ENCODE measurements around the gene FXR2.

Gene FXR2

GRCh38 chr17:7587420-7588151 lies 27.1 kb downstream of the FXR2 start:
- no peak for DNase-seq

DNA sequence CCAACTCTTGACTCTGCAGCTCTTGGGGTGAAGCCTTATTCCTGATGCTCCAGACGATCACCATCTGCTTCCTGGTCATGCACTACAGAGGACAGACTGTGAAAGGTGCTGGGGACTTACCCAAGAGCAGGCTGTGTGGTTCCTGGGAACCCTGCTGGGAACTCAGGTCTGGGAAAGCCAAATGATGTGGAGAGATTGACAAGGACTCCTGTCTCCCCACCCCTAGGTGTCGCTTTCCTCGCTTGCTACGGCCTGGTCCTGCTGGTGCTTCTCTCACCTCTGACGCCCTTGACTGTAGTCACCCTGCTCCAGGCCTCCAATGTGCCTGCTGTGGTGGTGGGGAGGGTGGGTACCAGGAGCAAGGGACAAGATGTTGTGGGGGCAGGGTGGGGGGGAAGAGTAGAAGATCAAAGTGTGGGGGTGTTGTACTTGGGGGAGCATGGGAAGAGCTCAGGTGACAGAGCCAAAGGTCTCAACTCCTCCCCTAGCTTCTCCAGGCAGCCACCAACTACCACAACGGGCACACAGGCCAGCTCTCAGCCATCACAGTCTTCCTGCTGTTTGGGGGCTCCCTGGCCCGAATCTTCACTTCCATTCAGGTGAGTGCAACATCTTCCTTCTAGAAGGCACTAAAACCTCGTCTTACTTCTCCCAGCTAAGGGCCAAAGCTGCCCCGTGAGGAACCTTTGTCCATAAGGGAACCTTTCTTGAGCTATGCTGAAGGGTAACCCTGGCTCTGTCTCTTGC lies 27.9 kb downstream of the FXR2 start:
- DNase-seq: no peak

GRCh38 chr17:7583253-7584109 lies 31.2 kb downstream of the FXR2 start, which contains the start of gene MPDU1:
TSS of gene MPDU1 (plus strand) at chr17:7583852. CDS start at chr17:7583863, 11 bp downstream.
- peak; percentile 98 for DNase-seq

GRCh38 chr17:7582396-7583252 lies 32.1 kb downstream of the FXR2 start:
- no peak for DNase-seq

GRCh38 chr17:7580604-7581575 lies 33.8 kb downstream of the FXR2 start:
- DNase-seq: no peak

- DNase-seq: no peak
Observed at GRCh38 chr17:7579834-7580603, 34.7 kb downstream of the FXR2 start.

DNA sequence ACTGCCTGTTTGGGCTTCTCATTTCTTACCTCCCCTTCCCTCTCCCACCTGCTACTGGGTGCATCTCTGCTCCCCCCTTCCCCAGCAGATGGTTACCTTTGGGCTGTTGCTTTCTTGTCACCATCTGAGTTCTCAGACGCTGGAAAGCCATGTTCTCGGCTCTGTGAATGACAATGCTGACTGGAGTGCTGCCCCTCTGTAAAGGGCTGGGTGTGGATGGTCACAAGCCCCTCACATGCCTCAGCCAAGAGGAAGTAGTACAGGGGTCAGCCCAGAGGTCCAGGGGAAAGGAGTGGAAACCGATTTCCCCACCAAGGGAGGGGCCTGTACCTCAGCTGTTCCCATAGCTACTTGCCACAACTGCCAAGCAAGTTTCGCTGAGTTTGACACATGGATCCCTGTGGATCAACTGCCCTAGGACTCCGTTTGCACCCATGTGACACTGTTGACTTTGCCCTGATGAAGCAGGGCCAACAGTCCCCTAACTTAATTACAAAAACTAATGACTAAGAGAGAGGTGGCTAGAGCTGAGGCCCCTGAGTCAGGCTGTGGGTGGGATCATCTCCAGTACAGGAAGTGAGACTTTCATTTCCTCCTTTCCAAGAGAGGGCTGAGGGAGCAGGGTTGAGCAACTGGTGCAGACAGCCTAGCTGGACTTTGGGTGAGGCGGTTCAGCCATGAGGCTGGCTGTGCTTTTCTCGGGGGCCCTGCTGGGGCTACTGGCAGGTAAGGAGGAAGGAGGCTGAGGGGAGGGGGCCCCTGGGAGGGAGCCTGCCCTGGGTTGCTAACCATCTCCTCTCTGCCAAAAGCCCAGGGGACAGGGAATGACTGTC lies 35.5 kb downstream of the FXR2 start, which contains the start of gene CD68:
Gene CD68 (plus strand): TSS at position 638 of the 833 bp plus-strand sequence. CDS start 40 bp downstream, at position 678.
- DNase-seq: peak; percentile 90

- no peak for DNase-seq
Observed at GRCh38 chr17:7577327-7578199, 37.1 kb downstream of the FXR2 start.

DNA sequence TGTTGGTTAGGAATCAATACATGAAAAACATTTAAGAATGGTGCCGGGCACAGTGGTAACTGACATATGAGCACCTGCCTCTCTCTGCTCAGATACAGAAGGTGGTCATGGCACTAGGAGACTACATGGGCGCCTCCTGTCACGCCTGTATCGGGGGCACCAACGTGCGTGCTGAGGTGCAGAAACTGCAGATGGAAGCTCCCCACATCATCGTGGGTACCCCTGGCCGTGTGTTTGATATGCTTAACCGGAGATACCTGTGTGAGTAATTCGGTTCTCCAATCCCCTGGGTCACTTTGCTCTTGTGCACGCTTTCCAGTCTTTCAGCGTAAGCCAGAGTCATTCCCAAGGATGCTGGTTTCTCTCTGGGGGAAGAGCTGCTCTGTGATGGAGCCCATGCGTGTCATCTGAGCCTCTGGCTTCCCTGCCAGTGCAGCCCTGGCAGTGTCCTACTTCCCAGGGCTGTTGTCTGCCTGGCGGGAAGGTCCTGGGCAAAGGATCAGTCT lies 38.2 kb downstream of the FXR2 start:
- no peak for DNase-seq

DNA sequence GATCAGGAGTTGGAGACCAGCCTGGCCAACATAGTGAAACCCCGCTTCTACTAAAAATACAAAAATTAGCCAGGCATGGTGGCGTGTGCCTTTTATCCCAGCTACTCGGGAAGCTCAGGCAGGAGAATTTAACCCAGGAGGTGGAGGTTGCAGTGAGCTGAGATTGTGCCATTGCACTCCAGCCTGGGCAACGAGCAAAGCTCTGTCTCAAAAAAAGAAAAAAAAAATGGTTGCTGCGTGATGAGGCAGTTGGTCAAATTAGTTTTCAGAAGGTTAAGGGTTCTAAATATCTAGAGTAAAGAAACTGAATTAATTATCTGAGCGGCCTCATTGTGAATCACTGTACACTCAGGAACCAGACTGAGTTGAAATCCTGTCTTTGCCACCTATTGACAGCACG lies 38.7 kb downstream of the FXR2 start:
- no peak for DNase-seq

- DNase-seq: no peak
Observed at GRCh38 chr17:7575481-7575883, 39.2 kb downstream of the FXR2 start.

- DNase-seq: no peak
Observed at GRCh38 chr17:7574176-7574953, 40.3 kb downstream of the FXR2 start.

DNA sequence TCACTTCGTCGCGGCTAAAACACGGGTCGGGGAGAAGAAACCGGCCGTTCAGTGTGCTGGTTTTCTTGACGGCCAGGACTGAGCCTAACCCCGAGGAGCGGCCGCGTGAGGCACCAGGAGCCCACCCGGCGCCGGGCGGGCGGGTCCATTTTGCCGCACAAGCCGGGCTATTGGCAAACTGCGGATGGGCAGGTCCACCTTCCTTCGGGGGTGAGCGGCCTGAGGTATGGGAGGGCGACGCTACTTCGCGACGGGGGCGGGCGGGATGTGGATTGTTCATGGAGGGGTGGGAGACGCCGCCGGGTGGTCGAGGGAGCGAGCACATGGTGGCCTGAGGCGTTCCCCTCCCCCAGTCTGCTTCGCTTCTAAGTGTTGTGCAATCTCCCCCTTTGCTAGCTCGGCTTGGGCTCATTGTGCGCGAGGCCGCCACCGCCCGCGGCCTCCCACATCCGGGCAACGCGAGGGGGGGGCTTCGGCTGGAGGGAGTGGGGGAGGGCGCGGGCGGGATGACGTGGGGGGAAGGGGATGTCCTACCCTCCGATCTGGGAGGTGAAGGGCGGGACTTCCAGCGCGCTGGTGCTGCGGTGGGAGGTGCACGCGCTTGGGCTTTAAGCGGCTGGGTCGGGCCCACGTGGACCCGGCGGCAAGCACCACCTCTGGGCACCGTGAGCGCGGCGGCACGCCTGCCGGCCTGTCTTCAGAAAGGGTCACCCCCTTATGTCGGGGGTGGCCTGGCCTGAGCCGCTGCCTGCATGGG lies 41.2 kb downstream of the FXR2 start:
- DNase-seq: peak; percentile 94

- DNase-seq: peak; percentile 100
Observed at GRCh38 chr17:7572588-7573323, 41.9 kb downstream of the FXR2 start.

DNA sequence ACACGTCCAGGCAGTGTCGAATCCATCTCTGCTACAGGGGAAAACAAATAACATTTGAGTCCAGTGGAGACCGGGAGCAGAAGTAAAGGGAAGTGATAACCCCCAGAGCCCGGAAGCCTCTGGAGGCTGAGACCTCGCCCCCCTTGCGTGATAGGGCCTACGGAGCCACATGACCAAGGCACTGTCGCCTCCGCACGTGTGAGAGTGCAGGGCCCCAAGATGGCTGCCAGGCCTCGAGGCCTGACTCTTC lies 42.4 kb downstream of the FXR2 start:
- no peak for DNase-seq

GRCh38 chr17:7570351-7570750 lies 44.3 kb downstream of the FXR2 start:
- DNase-seq: no peak

Data from activated CD8-positive, alpha-beta memory T cell treated with anti-CD3 and anti-CD28 coated beads for 24 hours (primary cell).